ENCODE measurements around the gene KRT80.

Gene KRT80

GRCh38 chr12:52211716-52212585 is 20.1 kb upstream of the KRT80 start:
- DNase-seq (ENCODE audit: low read depth in 4 of 4, low spot score in 1 of 4): no peak

- DNase-seq (ENCODE audit: low read depth in 4 of 4, low spot score in 1 of 4): no peak
Observed at GRCh38 chr12:52210925-52211650, 19.3 kb upstream of the KRT80 start.

GRCh38 chr12:52210186-52210924 is 18.5 kb upstream of the KRT80 start:
- no peak for DNase-seq (ENCODE audit: low read depth in 4 of 4, low spot score in 1 of 4)

GRCh38 chr12:52209321-52209720 is 17.5 kb upstream of the KRT80 start:
- DNase-seq (ENCODE audit: low read depth in 4 of 4, low spot score in 1 of 4): no peak

GRCh38 chr12:52208424-52209165 is 16.8 kb upstream of the KRT80 start:
- no peak for DNase-seq (ENCODE audit: low read depth in 4 of 4, low spot score in 1 of 4)

- no peak for DNase-seq (ENCODE audit: low read depth in 4 of 4, low spot score in 1 of 4)
Observed at GRCh38 chr12:52207895-52208294, 16.1 kb upstream of the KRT80 start.

GRCh38 chr12:52207106-52207505 is 15.3 kb upstream of the KRT80 start:
- no peak for DNase-seq (ENCODE audit: low read depth in 4 of 4, low spot score in 1 of 4)

GRCh38 chr12:52206304-52207040 is 14.7 kb upstream of the KRT80 start:
- DNase-seq (ENCODE audit: low read depth in 4 of 4, low spot score in 1 of 4): no peak

GRCh38 chr12:52205612-52206303 is 13.9 kb upstream of the KRT80 start:
- DNase-seq (ENCODE audit: low read depth in 4 of 4, low spot score in 1 of 4): no peak

- DNase-seq (ENCODE audit: low read depth in 4 of 4, low spot score in 1 of 4): no peak
Observed at GRCh38 chr12:52204931-52205505, 13.2 kb upstream of the KRT80 start.

GRCh38 chr12:52204095-52204930 is 12.5 kb upstream of the KRT80 start:
- no peak for DNase-seq (ENCODE audit: low read depth in 4 of 4, low spot score in 1 of 4)

GRCh38 chr12:52203079-52203921 is 11.5 kb upstream of the KRT80 start:
- DNase-seq (ENCODE audit: low read depth in 4 of 4, low spot score in 1 of 4): no peak

- DNase-seq (ENCODE audit: low read depth in 4 of 4, low spot score in 1 of 4): no peak
Observed at GRCh38 chr12:52202361-52203078, 10.7 kb upstream of the KRT80 start.

GRCh38 chr12:52201451-52201839 is 9.6 kb upstream of the KRT80 start:
- no peak for DNase-seq (ENCODE audit: low read depth in 4 of 4, low spot score in 1 of 4)

GRCh38 chr12:52200781-52201450 is 9.1 kb upstream of the KRT80 start:
- no peak for DNase-seq (ENCODE audit: low read depth in 4 of 4, low spot score in 1 of 4)

GRCh38 chr12:52200086-52200780 is 8.4 kb upstream of the KRT80 start:
- no peak for DNase-seq (ENCODE audit: low read depth in 4 of 4, low spot score in 1 of 4)

Measured in stimulated activated CD4-positive, alpha-beta T cell treated with anti-CD3 and anti-CD28 coated beads, Interleukin-1b, Interleukin-23, amount 100 ng/mL, for 24 hours (primary cell).